Activated CD8-positive, alpha-beta T cell treated with anti-CD3 and anti-CD28 coated beads for 36 hours (primary cell): ENCODE results near the gene GH1. TPM values are rescaled to one million over a fixed set of nuclear protein-coding genes. Genes with fewer than 3 reads are reported as not detected.

ENCODE experiments used
- ATAC-seq: fragments of 200-7000 bp; cut with Tn5 transposase; one replicate; pipeline ENCODE4 v1.10.0; 2021; ENCODE audit warnings: mild to moderate bottlenecking, moderate library complexity
- CTCF ChIA-PET: fragments of 350-600 bp; sonication (Branson Sonifier 250); formaldehyde crosslinking; loops from one replicate; lab custom pipeline; 2021; ENCODE audit warnings: antibody characterized with exemption; lab: Charles Lee
- POLR2A ChIA-PET: fragments of 350-600 bp; sonication (Branson Sonifier 250); formaldehyde crosslinking; loops from one replicate; lab custom pipeline; 2021; ENCODE audit warnings: antibody characterized with exemption; lab: Charles Lee
- DNase-seq: peaks from one replicate; pipeline ENCODE4 v3.0.0-alpha.2; 2020
- H3K27ac Mint-ChIP-seq: one replicate; pipeline ENCODE4 v1.8.0; 2021; ENCODE audit warnings: mild to moderate bottlenecking, mixed read lengths
- H3K27me3 Mint-ChIP-seq: one replicate; pipeline ENCODE4 v1.8.0; 2021; ENCODE audit warnings: mixed read lengths
- H3K36me3 Mint-ChIP-seq: one replicate; pipeline ENCODE4 v1.8.0; 2021; ENCODE audit warnings: low read depth, mixed read lengths
- H3K4me1 Mint-ChIP-seq: one replicate; pipeline ENCODE4 v1.8.0; 2021; ENCODE audit warnings: low read depth, mixed read lengths
- H3K4me3 Mint-ChIP-seq: one replicate; pipeline ENCODE4 v1.8.0; 2021; ENCODE audit warnings: mild to moderate bottlenecking, moderate library complexity, mixed read lengths
- H3K9me3 Mint-ChIP-seq: one replicate; pipeline ENCODE4 v1.8.0; 2021; ENCODE audit warnings: mixed read lengths
- intact Hi-C: fragments of 100-400 bp; cut with micrococcal nuclease; formaldehyde crosslinking; loops from one replicate; pipeline ENCODE4 v1.10.0; 2022
- total RNA-seq, 2 experiments: library from RNA; stranded (reverse); gene quantifications; one replicate each; pipeline ENCODE4 v1.2.3, GENCODE V29; 2021
- TF ChIP-seq, protein P1 (sequence below): fragments of 200-600 bp; IDR thresholded peaks from one replicate; pipeline ENCODE4 v1.8.0; 2022; ENCODE audit warnings: antibody characterized with exemption, mild to moderate bottlenecking

GH1 gene
- total RNA-seq, 2 experiments from 2014 or later, result not detected

- ATAC-seq (peak; percentile 80), DNase-seq (peak; percentile 65)
- Mint-ChIP-seq H3K4me3 (no peak overlapping the region), H3K9me3 (no peaks in the 10 kb centered on the region), H3K27ac (no peak overlapping the region), H3K4me1 (peaks cover 8% of the 10 kb centered on the region), H3K36me3 (no peaks in the 10 kb centered on the region), H3K27me3 (no peaks in the 10 kb centered on the region)
- TF ChIP-seq, protein P1, sequence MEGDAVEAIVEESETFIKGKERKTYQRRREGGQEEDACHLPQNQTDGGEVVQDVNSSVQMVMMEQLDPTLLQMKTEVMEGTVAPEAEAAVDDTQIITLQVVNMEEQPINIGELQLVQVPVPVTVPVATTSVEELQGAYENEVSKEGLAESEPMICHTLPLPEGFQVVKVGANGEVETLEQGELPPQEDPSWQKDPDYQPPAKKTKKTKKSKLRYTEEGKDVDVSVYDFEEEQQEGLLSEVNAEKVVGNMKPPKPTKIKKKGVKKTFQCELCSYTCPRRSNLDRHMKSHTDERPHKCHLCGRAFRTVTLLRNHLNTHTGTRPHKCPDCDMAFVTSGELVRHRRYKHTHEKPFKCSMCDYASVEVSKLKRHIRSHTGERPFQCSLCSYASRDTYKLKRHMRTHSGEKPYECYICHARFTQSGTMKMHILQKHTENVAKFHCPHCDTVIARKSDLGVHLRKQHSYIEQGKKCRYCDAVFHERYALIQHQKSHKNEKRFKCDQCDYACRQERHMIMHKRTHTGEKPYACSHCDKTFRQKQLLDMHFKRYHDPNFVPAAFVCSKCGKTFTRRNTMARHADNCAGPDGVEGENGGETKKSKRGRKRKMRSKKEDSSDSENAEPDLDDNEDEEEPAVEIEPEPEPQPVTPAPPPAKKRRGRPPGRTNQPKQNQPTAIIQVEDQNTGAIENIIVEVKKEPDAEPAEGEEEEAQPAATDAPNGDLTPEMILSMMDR, result no peak
- intact Hi-C loops, result no loop called here
- CTCF ChIA-PET, result interaction anchor here (2.2 kb wide), 1 partner anchor 15 kb away, joined by 8 read pairs; no protein-coding TSS in a partner anchor
- POLR2A ChIA-PET, result interaction anchor here (1.4 kb wide), 1 partner anchor 18 kb away, joined by 4 read pairs; no protein-coding TSS in a partner anchor
Measured at GRCh38 chr17:63961355-63962212, 42.9 kb upstream of the GH1 start.

DNA sequence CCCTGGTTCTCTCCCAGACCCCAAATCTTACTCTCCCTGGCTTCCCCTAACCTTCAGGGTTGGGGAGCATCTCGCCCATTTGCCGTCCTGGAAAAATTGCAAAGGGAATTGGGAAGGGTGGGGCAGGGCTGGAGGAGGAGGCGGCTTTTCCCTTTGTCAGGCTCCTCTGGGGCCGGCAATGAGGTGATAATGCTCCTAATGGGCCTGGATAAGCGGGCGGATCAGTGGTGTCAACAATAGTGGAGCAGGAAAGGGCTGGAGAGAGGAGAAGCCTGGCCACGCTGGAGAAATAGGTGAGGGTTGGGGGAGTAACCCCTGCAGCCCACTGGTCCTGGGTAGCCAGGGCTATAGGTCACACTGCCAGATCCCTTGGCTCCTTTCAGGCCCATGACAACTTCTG is 41.8 kb upstream of the GH1 start:
- Mint-ChIP-seq H3K4me3 (no peak overlapping the region), H3K36me3 (no peaks in the 10 kb centered on the region), H3K4me1 (peaks cover 4% of the 10 kb centered on the region), H3K9me3 (no peaks in the 10 kb centered on the region), H3K27me3 (no peaks in the 10 kb centered on the region), H3K27ac (no peak overlapping the region)
- TF ChIP-seq, protein P1, result no peak
- ATAC-seq (no peak), DNase-seq (no peak)
- CTCF ChIA-PET, result interaction anchor here (2.2 kb wide), 1 partner anchor 14 kb away, joined by 8 read pairs; no protein-coding TSS in a partner anchor
- intact Hi-C loops, result no loop called here
- POLR2A ChIA-PET, result interaction anchor here (0.6 to 1.4 kb wide), 2 partner anchors 13 to 19 kb away, joined by 3 to 4 read pairs; no protein-coding TSS in a partner anchor

- Mint-ChIP-seq H3K9me3 (no peaks in the 10 kb centered on the region), H3K36me3 (no peaks in the 10 kb centered on the region), H3K4me1 (peaks cover 7% of the 10 kb centered on the region), H3K4me3 (no peak overlapping the region), H3K27ac (no peak overlapping the region), H3K27me3 (no peaks in the 10 kb centered on the region)
- intact Hi-C loops, result no loop called here
- TF ChIP-seq, protein P1, result no peak
- POLR2A ChIA-PET, result no interaction called here
- no peak for ATAC-seq
- no peak for DNase-seq
- CTCF ChIA-PET, result no interaction called here
Measured at GRCh38 chr17:63960006-63960405, 41.4 kb upstream of the GH1 start.

GRCh38 chr17:63956296-63956920 is 37.8 kb upstream of the GH1 start:
- DNase-seq, result no peak
- no peak for ATAC-seq
- TF ChIP-seq, protein P1, result no peak
- Mint-ChIP-seq H3K27me3 (no peaks in the 10 kb centered on the region), H3K4me3 (no peak overlapping the region), H3K4me1 (peaks cover 18% of the 10 kb centered on the region), H3K9me3 (no peaks in the 10 kb centered on the region), H3K27ac (no peak overlapping the region), H3K36me3 (no peaks in the 10 kb centered on the region)
- CTCF ChIA-PET, result interaction anchor here (1.5 to 4.5 kb wide), 4 partner anchors 10 to 69 kb away, joined by 3 to 35 read pairs (median 6); partner anchors contain the start of gene GH1
- POLR2A ChIA-PET, result interaction anchor here (1.1 to 1.4 kb wide), 2 partner anchors 9 to 64 kb away, joined by 4 to 5 read pairs; partner anchors contain the start of gene ICAM2
- intact Hi-C loops, result no loop called here
